Keratinocyte (primary cell): ENCODE results near the gene GRIP1. TPM values are rescaled to one million over a fixed set of nuclear protein-coding genes. Genes with fewer than 3 reads are reported as not detected.

Experiments used
- DNase-seq: peaks from one replicate; pipeline ENCODE4 v3.0.0-alpha.2; 2011; ENCODE audit warnings: low read depth, missing footprints, low spot score
- FAIRE-seq: peaks from 2 replicates; lab custom pipeline; 2011; peaks lifted over from hg19 to GRCh38; lab: Jason Lieb, UNC
- H2AFZ ChIP-seq: 2 replicates; pipeline ENCODE4 v1.6.0; 2012; ENCODE audit warnings: low read length, control low read depth, inconsistent platforms; ENCODE audit not compliant: control insufficient read depth
- H3K27ac ChIP-seq: 2 replicates; pipeline ENCODE4 v1.5.1; 2011; ENCODE audit warnings: low read length; ENCODE audit not compliant: control insufficient read depth, insufficient read depth
- H3K27me3 ChIP-seq: 3 replicates; pipeline ENCODE4 v1.6.0; 2011; ENCODE audit warnings: low read length; ENCODE audit not compliant: control insufficient read depth, insufficient read depth; ENCODE audit errors: extremely low read depth
- H3K36me3 ChIP-seq, 2 experiments: 2 replicates in 1 of 2; 3 replicates in 1 of 2; pipeline ENCODE4 v1.5.1; 2011; ENCODE audit warnings: low read length in 2 of 2, mild to moderate bottlenecking in 1 of 2; ENCODE audit not compliant: control insufficient read depth in 2 of 2, insufficient read depth in 2 of 2; ENCODE audit errors: extremely low read depth in 1 of 2
- H3K4me1 ChIP-seq: 3 replicates; pipeline ENCODE4 v1.5.1; 2011; ENCODE audit warnings: low read length; ENCODE audit not compliant: control insufficient read depth, insufficient read depth; ENCODE audit errors: extremely low read depth
- H3K4me2 ChIP-seq: 3 replicates; pipeline ENCODE4 v1.6.0; 2011; ENCODE audit warnings: low read depth, low read length; ENCODE audit not compliant: control insufficient read depth, insufficient read depth; ENCODE audit errors: extremely low read depth
- H3K4me3 ChIP-seq, 3 experiments: fragments of 200-600 bp in 1 of 3; sonication (generic) in 1 of 3; 2 replicates in 2 of 3; 3 replicates in 1 of 3; pipeline ENCODE4 v1.5.1; 2011 to 2016; ENCODE audit warnings: low read length in 3 of 3, mild to moderate bottlenecking in 3 of 3, control low read depth in 2 of 3, inconsistent platforms in 1 of 3, low read depth in 1 of 3, mixed read lengths in 1 of 3, mixed run types in 1 of 3, moderate library complexity in 1 of 3; ENCODE audit not compliant: control insufficient read depth in 2 of 3, insufficient read depth in 2 of 3; ENCODE audit errors: extremely low read depth in 1 of 3
- H3K79me2 ChIP-seq: 2 replicates; pipeline ENCODE4 v1.6.0; 2012; ENCODE audit warnings: low read length; ENCODE audit not compliant: control insufficient read depth, insufficient read depth
- H3K9ac ChIP-seq: 3 replicates; pipeline ENCODE4 v1.6.0; 2011; ENCODE audit warnings: low read length; ENCODE audit not compliant: control insufficient read depth, insufficient read depth; ENCODE audit errors: extremely low read depth
- H3K9me1 ChIP-seq: 3 replicates; pipeline ENCODE4 v1.6.0; 2011; ENCODE audit warnings: low read length; ENCODE audit not compliant: control insufficient read depth, insufficient read depth; ENCODE audit errors: extremely low read depth
- H3K9me3 ChIP-seq: 2 replicates; pipeline ENCODE4 v1.5.1; 2012; ENCODE audit warnings: low read depth, low read length; ENCODE audit not compliant: control insufficient read depth
- H4K20me1 ChIP-seq: 3 replicates; pipeline ENCODE4 v1.6.0; 2011; ENCODE audit warnings: low read length; ENCODE audit not compliant: control insufficient read depth, insufficient read depth; ENCODE audit errors: extremely low read depth
- EZH2 ChIP-seq: IDR thresholded peaks from one replicate; pipeline ENCODE4 v1.6.1; 2012; ENCODE audit warnings: inconsistent platforms, mild to moderate bottlenecking, low read length, moderate library complexity
- dilution Hi-C: fragments of 300-500 bp; cut with MboI; formaldehyde crosslinking; loops from one replicate; pipeline ENCODE4 v1.7.0; 2020; ENCODE audit warnings: low sequenced_read_pairs; ENCODE audit not compliant: extremely low pct_ligation_motif_present
- polyA plus RNA-seq, 5 experiments: library from polyadenylated mRNA; depleted of rRNA in 3 of 5; stranded (reverse) in 3 of 5; stranded (forward) in 1 of 5; unstranded in 1 of 5; fragments of >200 nt; gene quantifications; 1 replicate in 1 of 5; 2 replicates in 3 of 5; 3 replicates in 1 of 5; pipeline versions ENCODE4 v1.2.1 to v1.2.3, GENCODE V29; 2011 to 2012; ENCODE audit warnings: missing spikeins in 2 of 5, low read depth in 1 of 5, low replicate concordance in 1 of 5
- TF ChIP-seq, protein P1 (sequence below), 3 experiments: IDR thresholded peaks in 1 of 3; conservative IDR thresholded peaks in 1 of 3; optimal IDR thresholded peaks in 1 of 3; 2 replicates in 2 of 3; 3 replicates in 1 of 3; pipeline versions ENCODE3 to v1.5.1; 2011; ENCODE audit warnings: low read length in 3 of 3, mild to moderate bottlenecking in 3 of 3, moderate library complexity in 2 of 3, control low read depth in 1 of 3, inconsistent platforms in 1 of 3; ENCODE audit not compliant: insufficient read depth in 2 of 3; ENCODE audit errors: extremely low read depth in 1 of 3

The GRIP1 gene
- polyA plus RNA-seq, 1 donor (not counting 4 experiments of a cell fraction or from before 2014, with no cell fraction given) = 6.7 TPM

DNA sequence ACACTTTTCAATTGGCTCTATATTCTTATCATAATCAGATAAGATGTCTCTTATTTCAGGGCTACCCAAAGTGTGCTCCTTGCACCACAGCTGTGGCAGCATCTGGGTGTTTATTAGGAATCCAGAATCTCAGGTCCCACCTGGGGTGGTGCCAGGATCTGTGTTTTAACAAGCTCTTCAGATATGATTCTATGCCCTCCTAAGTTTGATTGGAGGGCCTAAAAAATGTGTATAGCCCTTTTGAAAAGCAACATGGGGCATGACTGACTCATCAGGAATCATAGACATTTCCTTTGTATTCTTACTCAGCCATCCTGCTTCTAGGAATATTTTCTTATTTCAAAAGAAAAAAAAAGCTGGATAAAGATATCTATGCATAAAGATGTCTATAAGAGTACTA lies 273.5 kb downstream of the GRIP1 start:
- no peaks in the 10 kb centered on the region for H4K20me1 ChIP-seq
- H3K4me3 ChIP-seq = no peak overlapping the region
- H3K36me3 ChIP-seq = no peaks in the 10 kb centered on the region
- H3K4me1 ChIP-seq = peaks cover 39% of the 10 kb centered on the region
- H3K27ac ChIP-seq = no peak overlapping the region
- H3K9ac ChIP-seq = no peak overlapping the region
- H3K9me1 ChIP-seq = no peaks in the 10 kb centered on the region
- H3K9me3 ChIP-seq = no peaks in the 10 kb centered on the region
- dilution Hi-C loops = loop anchor here (25.0 kb wide), 1 partner anchor 143 kb away; no protein-coding TSS in a partner anchor
- no peak for FAIRE-seq
- DNase-seq = no peak
- H3K27me3 ChIP-seq = no peaks in the 10 kb centered on the region
- H2AFZ ChIP-seq = peak overlapping the region; percentile 10
- TF ChIP-seq, protein P1, sequence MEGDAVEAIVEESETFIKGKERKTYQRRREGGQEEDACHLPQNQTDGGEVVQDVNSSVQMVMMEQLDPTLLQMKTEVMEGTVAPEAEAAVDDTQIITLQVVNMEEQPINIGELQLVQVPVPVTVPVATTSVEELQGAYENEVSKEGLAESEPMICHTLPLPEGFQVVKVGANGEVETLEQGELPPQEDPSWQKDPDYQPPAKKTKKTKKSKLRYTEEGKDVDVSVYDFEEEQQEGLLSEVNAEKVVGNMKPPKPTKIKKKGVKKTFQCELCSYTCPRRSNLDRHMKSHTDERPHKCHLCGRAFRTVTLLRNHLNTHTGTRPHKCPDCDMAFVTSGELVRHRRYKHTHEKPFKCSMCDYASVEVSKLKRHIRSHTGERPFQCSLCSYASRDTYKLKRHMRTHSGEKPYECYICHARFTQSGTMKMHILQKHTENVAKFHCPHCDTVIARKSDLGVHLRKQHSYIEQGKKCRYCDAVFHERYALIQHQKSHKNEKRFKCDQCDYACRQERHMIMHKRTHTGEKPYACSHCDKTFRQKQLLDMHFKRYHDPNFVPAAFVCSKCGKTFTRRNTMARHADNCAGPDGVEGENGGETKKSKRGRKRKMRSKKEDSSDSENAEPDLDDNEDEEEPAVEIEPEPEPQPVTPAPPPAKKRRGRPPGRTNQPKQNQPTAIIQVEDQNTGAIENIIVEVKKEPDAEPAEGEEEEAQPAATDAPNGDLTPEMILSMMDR (optimal IDR thresholded peaks at IDR 0.05 in 1 of 3, IDR thresholded peaks at IDR 0.05 in 1 of 3, conservative IDR thresholded peaks at IDR 0.05 in 1 of 3; ENCODE audit: extremely low read depth in 1 of 3, insufficient read depth in 2 of 3, low read length in 3 of 3) = no peak
- no peak for TF ChIP-seq EZH2
- H3K79me2 ChIP-seq = no peaks in the 10 kb centered on the region
- H3K4me2 ChIP-seq = peak overlapping the region; percentile 42

DNA sequence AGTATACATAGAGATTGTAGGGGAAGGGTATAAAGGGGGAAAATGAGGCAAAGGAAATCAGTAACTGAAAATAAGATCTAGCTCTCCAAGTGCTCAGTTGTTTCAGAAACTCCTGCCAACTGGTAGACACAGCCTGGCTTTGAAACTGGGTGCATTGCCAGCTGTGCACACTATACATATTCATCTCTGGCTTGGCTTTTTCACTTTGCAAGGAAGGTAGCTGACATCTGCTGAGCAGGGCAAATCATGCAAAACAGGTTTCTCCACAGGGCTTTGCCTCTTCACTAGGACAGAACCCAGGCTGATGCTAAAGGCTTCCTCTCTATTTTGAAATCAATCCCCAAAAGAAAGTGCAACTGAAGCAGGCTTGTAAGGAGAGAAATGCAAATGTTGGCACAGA lies 275.1 kb downstream of the GRIP1 start:
- no peak for DNase-seq

More for the DNA sequence above, 275.1 kb downstream of the GRIP1 start:
- Histone ChIP-seq H3K9ac (no peak overlapping the region), H3K36me3 (no peaks in the 10 kb centered on the region), H3K4me3 (no peak overlapping the region), H3K4me2 (no peak overlapping the region), H4K20me1 (no peaks in the 10 kb centered on the region), H3K79me2 (no peaks in the 10 kb centered on the region), H3K9me3 (no peaks in the 10 kb centered on the region), H2AFZ (no peak overlapping the region), H3K27ac (no peak overlapping the region), H3K4me1 (peaks cover 40% of the 10 kb centered on the region), H3K9me1 (no peaks in the 10 kb centered on the region), H3K27me3 (no peaks in the 10 kb centered on the region)
- dilution Hi-C loops = loop anchor here (25.0 kb wide), 1 partner anchor 141 kb away; no protein-coding TSS in a partner anchor
- TF ChIP-seq EZH2 = no peak
- TF ChIP-seq, protein P1 (optimal IDR thresholded peaks at IDR 0.05 in 1 of 3, IDR thresholded peaks at IDR 0.05 in 1 of 3, conservative IDR thresholded peaks at IDR 0.05 in 1 of 3; ENCODE audit: extremely low read depth in 1 of 3, insufficient read depth in 2 of 3, low read length in 3 of 3) = no peak
- FAIRE-seq = peak; percentile 41
